DMS 273 (cell line): ENCODE results near the gene ATP9A.

Experiments
- DNase-seq: peaks from one replicate; lab custom pipeline; 2025; ENCODE audit not compliant: unreplicated experiment; lab: John Stamatoyannopoulos, UW

ATP9A gene

GRCh38 chr20:51604851-51605250, 163.3 kb downstream of the ATP9A start:
- DNase-seq, result no peak

- no peak for DNase-seq
These were observed 166.1 kb downstream of the ATP9A start for GRCh38 chr20:51602131-51602530.

GRCh38 chr20:51600950-51601349, 167.2 kb downstream of the ATP9A start:
- no peak for DNase-seq

GRCh38 chr20:51600016-51600420, 168.2 kb downstream of the ATP9A start:
- DNase-seq, result no peak

GRCh38 chr20:51598556-51598955, 169.6 kb downstream of the ATP9A start:
- DNase-seq, result no peak

- no peak for DNase-seq
These were observed 170.6 kb downstream of the ATP9A start for GRCh38 chr20:51597389-51598231.

GRCh38 chr20:51596668-51597388, 171.4 kb downstream of the ATP9A start:
- no peak for DNase-seq

- DNase-seq, result no peak
These were observed 172.4 kb downstream of the ATP9A start for GRCh38 chr20:51595744-51596143.

- DNase-seq, result peak; percentile 93
These were observed 173.1 kb downstream of the ATP9A start for GRCh38 chr20:51595058-51595532.

GRCh38 chr20:51594236-51595057, 173.7 kb downstream of the ATP9A start:
- DNase-seq, result no peak

- no peak for DNase-seq
These were observed 174.6 kb downstream of the ATP9A start for GRCh38 chr20:51593584-51593983.

- DNase-seq, result no peak
These were observed 175.6 kb downstream of the ATP9A start for GRCh38 chr20:51592564-51592963.

GRCh38 chr20:51591871-51592270, 176.3 kb downstream of the ATP9A start:
- no peak for DNase-seq

- DNase-seq, result no peak
These were observed 179.4 kb downstream of the ATP9A start for GRCh38 chr20:51588762-51589161.

GRCh38 chr20:51587145-51587544, 181.0 kb downstream of the ATP9A start:
- no peak for DNase-seq

- no peak for DNase-seq
These were observed 182.2 kb downstream of the ATP9A start for GRCh38 chr20:51586005-51586440.

GRCh38 chr20:51585148-51585547, 183.0 kb downstream of the ATP9A start:
- no peak for DNase-seq

GRCh38 chr20:51584737-51585136, 183.5 kb downstream of the ATP9A start:
- no peak for DNase-seq

GRCh38 chr20:51584116-51584515, 184.1 kb downstream of the ATP9A start:
- DNase-seq, result no peak

GRCh38 chr20:51583499-51583898, 184.7 kb downstream of the ATP9A start:
- DNase-seq, result no peak

- DNase-seq, result no peak
These were observed 185.1 kb downstream of the ATP9A start for GRCh38 chr20:51583073-51583472.
